ENCODE data around the gene KRTAP9-4.
"Not testable (repeated sequence)": the region's sequence is repeated elsewhere in the genome, so short reads cannot be mapped to it uniquely, and the experiment has no call there.

The KRTAP9-4 gene, protein sequence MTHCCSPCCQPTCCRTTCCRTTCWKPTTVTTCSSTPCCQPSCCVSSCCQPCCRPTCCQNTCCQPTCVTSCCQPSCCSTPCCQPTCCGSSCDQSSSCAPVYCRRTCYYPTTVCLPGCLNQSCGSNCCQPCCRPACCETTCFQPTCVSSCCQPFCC

GRCh38 chr17:41249637-41250240 lies at the start of gene KRTAP9-4:
TSS of gene KRTAP9-4 (plus strand) at chr17:41249687. CDS start at chr17:41249721, 34 bp downstream.
- DNase-seq, result not testable (repeated sequence)

- DNase-seq, result no peak
Measured at GRCh38 chr17:41211845-41212466, 37.5 kb upstream of the KRTAP9-4 start.

- no peak for DNase-seq
Measured at GRCh38 chr17:41212524-41213169, 36.8 kb upstream of the KRTAP9-4 start.

- DNase-seq, result no peak
Measured at GRCh38 chr17:41215681-41216080, 33.8 kb upstream of the KRTAP9-4 start.

- DNase-seq, result no peak
Measured at GRCh38 chr17:41223821-41224220, 25.7 kb upstream of the KRTAP9-4 start.

- no peak for DNase-seq
Measured at GRCh38 chr17:41226051-41226450, 23.4 kb upstream of the KRTAP9-4 start.

DNA sequence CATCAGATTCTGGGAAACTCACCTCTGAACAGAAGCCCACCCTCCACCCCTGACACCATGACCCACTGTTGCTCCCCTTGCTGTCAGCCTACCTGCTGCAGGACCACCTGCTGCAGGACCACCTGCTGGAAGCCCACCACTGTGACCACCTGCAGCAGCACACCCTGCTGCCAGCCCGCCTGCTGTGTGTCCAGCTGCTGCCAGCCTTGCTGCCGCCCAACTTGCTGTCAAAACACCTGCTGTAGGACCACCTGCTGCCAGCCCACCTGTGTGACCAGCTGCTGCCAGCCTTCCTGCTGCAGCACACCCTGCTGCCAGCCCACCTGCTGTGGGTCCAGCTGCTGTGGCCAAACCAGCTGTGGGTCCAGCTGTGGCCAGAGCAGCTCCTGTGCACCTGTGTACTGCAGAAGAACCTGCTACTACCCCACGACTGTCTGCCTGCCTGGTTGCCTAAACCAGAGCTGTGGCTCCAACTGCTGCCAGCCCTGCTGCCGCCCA lies 22.8 kb upstream of the KRTAP9-4 start, which contains the start of gene KRTAP9-2:
Gene KRTAP9-2, plus strand, starts transcription at position 51 of the 498 bp plus-strand sequence. Its CDS starts 7 bp downstream, at position 58.
- not testable (repeated sequence) for DNase-seq

GRCh38 chr17:41230094-41230493 lies 19.4 kb upstream of the KRTAP9-4 start:
- no peak for DNase-seq

DNA sequence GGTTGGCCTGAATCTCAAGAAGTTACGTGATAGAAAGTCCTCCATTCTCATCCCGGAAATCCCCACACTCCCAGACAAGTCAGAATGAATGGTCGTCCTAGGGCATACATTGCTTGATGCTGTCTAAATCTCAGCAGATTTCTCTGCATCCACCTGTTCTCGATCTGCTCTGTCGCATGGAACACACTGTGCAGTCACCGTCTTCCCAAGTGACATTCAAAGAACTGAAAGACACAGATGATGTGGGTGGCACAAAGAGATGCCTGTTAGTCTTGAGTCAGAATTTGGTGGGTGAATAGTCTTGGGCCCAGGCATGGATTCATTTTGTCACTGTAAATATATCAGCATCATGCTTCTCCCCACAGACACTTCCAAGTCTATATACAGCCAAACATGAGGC lies 17.8 kb upstream of the KRTAP9-4 start:
- DNase-seq, result no peak

- not testable (repeated sequence) for DNase-seq
Measured at GRCh38 chr17:41232399-41233105, 16.9 kb upstream of the KRTAP9-4 start, which contains the start of gene KRTAP9-3. TSS of gene KRTAP9-3 (plus strand) at chr17:41232449. CDS start at chr17:41232502, 53 bp downstream.

- DNase-seq, result not testable (repeated sequence)
Measured at GRCh38 chr17:41237116-41237515, 12.4 kb upstream of the KRTAP9-4 start.

DNA sequence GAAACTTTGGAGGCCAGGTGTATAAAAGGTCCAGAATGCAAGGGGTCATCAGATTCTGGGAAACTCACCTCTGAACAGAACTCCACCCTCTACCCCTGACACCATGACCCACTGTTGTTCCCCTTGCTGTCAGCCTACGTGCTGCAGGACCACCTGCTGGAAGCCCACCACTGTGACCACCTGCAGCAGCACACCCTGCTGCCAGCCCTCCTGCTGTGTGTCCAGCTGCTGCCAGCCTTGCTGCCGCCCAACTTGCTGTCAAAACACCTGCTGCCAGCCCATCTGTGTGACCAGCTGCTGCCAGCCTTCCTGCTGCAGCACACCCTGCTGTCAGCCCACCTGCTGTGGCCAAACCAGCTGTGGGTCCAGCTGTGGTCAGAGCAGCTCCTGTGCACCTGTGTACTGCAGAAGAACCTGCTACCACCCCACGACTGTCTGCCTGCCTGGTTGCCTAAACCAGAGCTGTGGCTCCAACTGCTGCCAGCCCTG lies 11.5 kb upstream of the KRTAP9-4 start, which contains the start of gene KRTAP9-8:
Gene KRTAP9-8, plus strand, starts transcription at position 51 of the 489 bp plus-strand sequence. Its CDS starts 53 bp downstream, at position 104.
- not testable (repeated sequence) for DNase-seq

GRCh38 chr17:41246995-41247787 lies 2.3 kb upstream of the KRTAP9-4 start:
- DNase-seq, result not testable (repeated sequence)

DNA sequence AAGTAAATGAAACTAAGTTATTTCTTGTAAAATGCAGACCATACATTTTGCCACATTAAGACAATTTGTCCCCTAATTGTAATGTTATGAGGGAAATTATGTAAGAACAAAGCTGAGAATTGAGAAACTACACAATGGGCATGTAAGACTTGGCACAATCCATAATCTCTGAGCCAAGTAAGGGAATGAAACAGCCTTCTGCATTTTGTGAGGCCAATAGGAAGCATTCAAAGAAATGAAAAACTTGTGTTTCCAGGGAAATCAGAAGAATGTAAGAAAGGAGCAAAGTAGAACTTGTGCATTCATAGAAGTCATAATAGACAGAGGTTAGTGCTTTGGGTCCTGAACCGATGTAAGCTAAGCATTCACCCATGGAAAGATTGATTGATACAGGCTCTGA lies 1.8 kb downstream of the KRTAP9-4 start:
- DNase-seq, result no peak

GRCh38 chr17:41254861-41255260 lies 5.4 kb downstream of the KRTAP9-4 start:
- no peak for DNase-seq

DNA sequence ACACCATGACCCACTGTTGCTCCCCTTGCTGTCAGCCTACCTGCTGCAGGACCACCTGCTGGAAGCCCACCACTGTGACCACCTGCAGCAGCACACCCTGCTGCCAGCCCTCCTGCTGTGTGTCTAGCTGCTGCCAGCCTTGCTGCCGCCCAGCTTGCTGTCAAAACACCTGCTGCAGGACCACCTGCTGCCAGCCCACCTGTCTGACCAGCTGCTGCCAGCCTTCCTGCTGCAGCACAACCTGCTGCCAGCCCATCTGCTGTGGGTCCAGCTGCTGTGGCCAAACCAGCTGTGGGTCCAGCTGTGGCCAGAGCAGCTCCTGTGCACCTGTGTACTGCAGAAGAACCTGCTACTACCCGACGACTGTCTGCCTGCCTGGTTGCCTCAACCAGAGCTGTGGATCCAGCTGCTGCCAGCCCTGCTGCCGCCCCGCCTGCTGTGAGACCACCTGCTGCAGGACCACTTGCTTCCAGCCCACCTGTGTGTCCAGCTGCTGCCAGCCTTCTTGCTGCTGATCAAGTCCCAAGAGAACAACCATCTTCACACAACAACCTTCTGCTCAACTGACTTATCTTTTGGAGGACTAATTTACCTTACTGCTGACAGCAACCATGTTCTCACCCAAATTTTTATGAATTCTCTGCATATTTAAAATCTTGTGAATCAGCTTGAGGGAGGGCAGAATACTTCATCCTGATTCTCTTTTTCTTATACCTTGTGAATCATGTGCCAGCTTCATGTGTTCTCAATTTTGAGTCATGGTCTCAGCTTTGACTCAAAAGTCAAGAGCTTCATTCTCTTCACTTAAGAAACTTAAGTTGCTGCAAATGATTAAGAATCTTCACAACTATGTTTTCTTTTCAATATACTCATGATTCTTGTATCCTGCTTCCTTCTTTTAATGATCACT lies 6.1 kb downstream of the KRTAP9-4 start, which contains the start of gene KRTAP9-9:
Gene KRTAP9-9, plus strand, starts transcription at position 4 of the 910 bp plus-strand sequence.
- not testable (repeated sequence) for DNase-seq

DNA sequence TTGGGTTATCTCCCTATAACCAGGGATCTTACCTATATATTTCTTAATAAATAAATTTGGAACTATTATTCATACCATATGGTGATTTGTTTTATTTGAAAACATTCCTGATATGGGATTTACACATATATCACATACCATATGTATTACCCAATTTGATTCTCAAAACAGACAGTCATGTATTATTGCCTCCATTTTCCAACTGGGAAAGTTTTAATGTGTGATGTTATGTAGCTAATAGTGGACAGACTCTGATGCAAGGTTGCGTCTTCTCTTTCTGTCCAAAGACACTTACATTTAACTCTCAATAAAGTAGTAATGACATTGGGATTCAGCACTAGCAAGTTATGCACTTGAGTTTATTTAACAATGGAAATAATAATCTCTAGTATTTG lies 6.8 kb downstream of the KRTAP9-4 start:
- DNase-seq, result no peak

- no peak for DNase-seq
Measured at GRCh38 chr17:41258406-41258805, 8.9 kb downstream of the KRTAP9-4 start.

- DNase-seq, result no peak
Measured at GRCh38 chr17:41263212-41263611, 13.7 kb downstream of the KRTAP9-4 start.

GRCh38 chr17:41264599-41264998 lies 15.1 kb downstream of the KRTAP9-4 start:
- DNase-seq, result no peak

Measured in NCI-H1694 treated with DMSO at 0.1 percent for 48 hours (cell line).